MM.1S (cell line): ENCODE data around the gene HORMAD2.

Experiments used
- DNase-seq: peaks from one replicate; pipeline ENCODE4 v3.0.0-alpha.2; 2015
- H2AFZ ChIP-seq: fragments of 300-600 bp; sonication (generic); 2 replicates; pipeline ENCODE4 v1.6.0; 2016; ENCODE audit warnings: antibody characterized with exemption, low read length
- H3F3A ChIP-seq: fragments of 300-600 bp; sonication (generic); 2 replicates; pipeline ENCODE4 v1.6.1; 2016; ENCODE audit warnings: mild to moderate bottlenecking, antibody characterized with exemption, low read length, moderate library complexity, mixed read lengths; ENCODE audit not compliant: insufficient read depth
- H3K27ac ChIP-seq: fragments of 300-600 bp; sonication (generic); 2 replicates; pipeline ENCODE4 v1.5.1; 2016; ENCODE audit warnings: mild to moderate bottlenecking, low read length
- H3K27me3 ChIP-seq: fragments of 300-600 bp; sonication (generic); replicated peaks from 2 replicates; pipeline ENCODE4 v1.6.0; 2016; ENCODE audit warnings: low read length; ENCODE audit not compliant: insufficient read depth
- H3K36me3 ChIP-seq: fragments of 300-600 bp; sonication (generic); replicated peaks from 2 replicates; pipeline ENCODE4 v1.6.1; 2016; ENCODE audit warnings: mild to moderate bottlenecking, low read length, mixed read lengths; ENCODE audit not compliant: insufficient read depth
- H3K4me1 ChIP-seq: fragments of 300-600 bp; sonication (generic); 2 replicates; pipeline ENCODE4 v1.6.1; 2016; ENCODE audit warnings: low read length, mixed read lengths
- H3K4me2 ChIP-seq: fragments of 300-600 bp; sonication (generic); 2 replicates; pipeline ENCODE4 v1.6.0; 2016; ENCODE audit warnings: low read depth, low read length
- H3K4me3 ChIP-seq: fragments of 300-600 bp; sonication (generic); 2 replicates; pipeline ENCODE4 v1.5.1; 2016; ENCODE audit warnings: low read length, mixed read lengths
- H3K79me2 ChIP-seq: fragments of 300-600 bp; sonication (generic); 2 replicates; pipeline ENCODE4 v1.6.1; 2016; ENCODE audit warnings: mixed run types, low read length, mixed read lengths
- H3K9ac ChIP-seq: fragments of 300-600 bp; sonication (generic); 2 replicates; pipeline ENCODE4 v1.6.1; 2016; ENCODE audit warnings: low read length, mixed read lengths
- H3K9me2 ChIP-seq: fragments of 300-600 bp; sonication (generic); replicated peaks from 2 replicates; pipeline ENCODE4 v1.6.1; 2016; ENCODE audit warnings: mild to moderate bottlenecking, low read length, mixed read lengths; ENCODE audit not compliant: insufficient read depth
- H3K9me3 ChIP-seq: fragments of 300-600 bp; sonication (generic); replicated peaks from 2 replicates; pipeline ENCODE4 v1.6.1; 2016; ENCODE audit warnings: mild to moderate bottlenecking, low read length, mixed read lengths; ENCODE audit not compliant: insufficient read depth
- H4K20me1 ChIP-seq: fragments of 300-600 bp; sonication (generic); 2 replicates; pipeline ENCODE4 v1.6.1; 2016; ENCODE audit warnings: mild to moderate bottlenecking, low read length, moderate library complexity, mixed read lengths; ENCODE audit not compliant: insufficient read depth
- EZH2 ChIP-seq: fragments of 300-600 bp; sonication (generic); optimal IDR thresholded peaks from 2 replicates; pipeline ENCODE3; 2017; ENCODE audit warnings: low read depth, mild to moderate bottlenecking, antibody characterized with exemption, low read length, mixed read lengths
- EZH2phosphoT487 ChIP-seq: fragments of 300-600 bp; sonication (generic); IDR thresholded peaks from 2 replicates; pipeline ENCODE4 v1.6.1; 2018; ENCODE audit warnings: antibody characterized with exemption, low read length
- TF ChIP-seq, protein P1 (sequence below): fragments of 300-600 bp; sonication (generic); IDR thresholded peaks from 2 replicates; pipeline ENCODE4 v1.5.1; 2016; ENCODE audit warnings: antibody characterized with exemption, low read length, mixed read lengths

The HORMAD2 gene

DNA sequence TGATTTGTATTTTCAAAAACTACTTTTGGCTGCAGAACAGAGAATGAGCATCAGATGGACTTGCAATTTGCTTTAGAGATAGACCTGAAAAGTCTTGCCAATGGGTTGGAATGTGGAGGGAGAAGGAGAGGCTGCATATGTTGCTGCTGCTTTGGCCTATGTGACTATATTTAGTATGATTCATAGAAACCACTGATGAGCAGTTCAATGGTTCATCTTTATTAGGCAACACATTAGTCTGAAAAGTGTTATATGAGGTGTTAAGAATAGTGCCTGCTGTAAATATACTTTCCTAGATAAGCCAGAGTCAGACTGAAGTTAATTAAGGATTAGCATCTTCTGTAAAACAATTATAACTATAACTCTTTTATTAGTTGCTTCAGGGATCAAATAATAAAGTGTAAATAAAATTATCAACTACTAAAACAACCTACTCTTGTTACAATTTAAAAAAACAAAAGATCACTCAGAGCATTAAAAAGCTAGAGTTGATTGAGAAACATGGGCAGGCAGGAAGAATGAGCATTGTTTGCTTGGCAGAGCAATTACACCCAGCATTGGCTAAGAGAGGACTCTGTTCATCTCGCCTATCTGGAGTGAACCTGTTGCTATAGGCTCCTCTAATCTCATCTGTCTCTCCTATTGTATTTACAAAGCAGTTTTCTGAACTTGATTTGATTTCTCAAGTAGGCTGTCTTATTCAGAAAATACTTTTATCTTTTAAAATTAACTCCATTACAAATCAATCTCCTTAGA is 36.3 kb downstream of the HORMAD2 start:
- Histone ChIP-seq H2AFZ (no peak overlapping the region), H4K20me1 (no peaks in the 10 kb centered on the region), H3K9ac (no peak overlapping the region), H3K27me3 (no peaks in the 10 kb centered on the region), H3K79me2 (no peaks in the 10 kb centered on the region), H3F3A (no peaks in the 10 kb centered on the region), H3K9me3 (no peaks in the 10 kb centered on the region), H3K36me3 (no peaks in the 10 kb centered on the region), H3K4me1 (no peaks in the 10 kb centered on the region), H3K27ac (no peak overlapping the region), H3K9me2 (no peaks in the 10 kb centered on the region), H3K4me2 (no peak overlapping the region), H3K4me3 (no peak overlapping the region)
- TF ChIP-seq EZH2 (no peak), EZH2phosphoT487 (no peak)
- TF ChIP-seq, protein P1, sequence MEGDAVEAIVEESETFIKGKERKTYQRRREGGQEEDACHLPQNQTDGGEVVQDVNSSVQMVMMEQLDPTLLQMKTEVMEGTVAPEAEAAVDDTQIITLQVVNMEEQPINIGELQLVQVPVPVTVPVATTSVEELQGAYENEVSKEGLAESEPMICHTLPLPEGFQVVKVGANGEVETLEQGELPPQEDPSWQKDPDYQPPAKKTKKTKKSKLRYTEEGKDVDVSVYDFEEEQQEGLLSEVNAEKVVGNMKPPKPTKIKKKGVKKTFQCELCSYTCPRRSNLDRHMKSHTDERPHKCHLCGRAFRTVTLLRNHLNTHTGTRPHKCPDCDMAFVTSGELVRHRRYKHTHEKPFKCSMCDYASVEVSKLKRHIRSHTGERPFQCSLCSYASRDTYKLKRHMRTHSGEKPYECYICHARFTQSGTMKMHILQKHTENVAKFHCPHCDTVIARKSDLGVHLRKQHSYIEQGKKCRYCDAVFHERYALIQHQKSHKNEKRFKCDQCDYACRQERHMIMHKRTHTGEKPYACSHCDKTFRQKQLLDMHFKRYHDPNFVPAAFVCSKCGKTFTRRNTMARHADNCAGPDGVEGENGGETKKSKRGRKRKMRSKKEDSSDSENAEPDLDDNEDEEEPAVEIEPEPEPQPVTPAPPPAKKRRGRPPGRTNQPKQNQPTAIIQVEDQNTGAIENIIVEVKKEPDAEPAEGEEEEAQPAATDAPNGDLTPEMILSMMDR: no peak
- DNase-seq: no peak

DNA sequence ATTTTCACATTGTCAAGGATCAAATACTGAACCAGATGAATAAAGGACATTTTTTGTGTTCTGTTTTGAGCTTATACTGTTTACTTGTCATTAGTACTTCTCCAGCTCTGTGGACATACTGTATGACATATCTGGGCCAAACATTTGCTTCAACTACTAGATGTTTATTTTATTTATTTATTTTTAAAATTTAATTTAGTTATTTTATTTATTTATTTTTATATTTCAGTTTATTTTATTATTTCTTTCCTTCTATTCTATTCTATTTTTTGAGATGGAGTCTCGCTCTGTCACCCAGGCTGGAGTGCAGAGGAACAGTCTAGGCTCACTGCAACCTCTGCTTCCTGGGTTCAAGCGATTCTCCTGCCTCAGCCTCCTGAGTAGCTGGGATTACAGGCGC is 37.0 kb downstream of the HORMAD2 start:
- Histone ChIP-seq H3K27ac (no peak overlapping the region), H3K27me3 (no peaks in the 10 kb centered on the region), H3K9me3 (no peaks in the 10 kb centered on the region), H3K36me3 (no peaks in the 10 kb centered on the region), H3K4me3 (no peak overlapping the region), H3K4me2 (no peak overlapping the region), H3K9ac (no peak overlapping the region), H3K79me2 (no peaks in the 10 kb centered on the region), H3K4me1 (no peaks in the 10 kb centered on the region), H3K9me2 (no peaks in the 10 kb centered on the region), H3F3A (no peaks in the 10 kb centered on the region), H4K20me1 (no peaks in the 10 kb centered on the region), H2AFZ (no peak overlapping the region)
- no peak for DNase-seq
- TF ChIP-seq EZH2phosphoT487 (no peak), EZH2 (no peak)
- TF ChIP-seq, protein P1: no peak

- TF ChIP-seq, protein P1: no peak
- TF ChIP-seq EZH2 (no peak), EZH2phosphoT487 (no peak)
- Histone ChIP-seq H3K4me2 (no peak overlapping the region), H2AFZ (no peak overlapping the region)
These were observed 38.0 kb downstream of the HORMAD2 start for GRCh38 chr22:30118291-30118690.

More at GRCh38 chr22:30118291-30118690, 38.0 kb downstream of the HORMAD2 start:
- Histone ChIP-seq H3F3A (no peaks in the 10 kb centered on the region), H4K20me1 (no peaks in the 10 kb centered on the region), H3K4me3 (no peak overlapping the region), H3K27me3 (no peaks in the 10 kb centered on the region), H3K9me2 (no peaks in the 10 kb centered on the region), H3K9me3 (no peaks in the 10 kb centered on the region), H3K4me1 (no peaks in the 10 kb centered on the region), H3K79me2 (no peaks in the 10 kb centered on the region), H3K9ac (no peak overlapping the region), H3K27ac (no peak overlapping the region), H3K36me3 (no peaks in the 10 kb centered on the region)
- no peak for DNase-seq
